HG02852 (cell line): ENCODE measurements around the gene GCA.
A peak's percentile ranks its signal among the peaks of the same experiment; 100 is the strongest.

Experiments
- ATAC-seq: cut with Tn5 transposase; IDR thresholded peaks from one replicate; pipeline ENCODE4 v1.9.1; 2021; ENCODE audit warnings: mild to moderate bottlenecking, moderate library complexity; ENCODE audit not compliant: unreplicated experiment

GCA gene

GRCh38 chr2:162327806-162328205, 16.1 kb upstream of the GCA start:
- ATAC-seq = no peak

- peak; percentile 85 for ATAC-seq
These were observed 15.3 kb upstream of the GCA start for GRCh38 chr2:162328424-162329157.

GRCh38 chr2:162330881-162331280, 13.1 kb upstream of the GCA start:
- no peak for ATAC-seq

GRCh38 chr2:162333968-162334367, 10.0 kb upstream of the GCA start:
- peak; percentile 68 for ATAC-seq

GRCh38 chr2:162337868-162338267, 6.1 kb upstream of the GCA start:
- no peak for ATAC-seq

GRCh38 chr2:162340822-162341221, 3.1 kb upstream of the GCA start:
- no peak for ATAC-seq

- no peak for ATAC-seq
These were observed 1.6 kb upstream of the GCA start for GRCh38 chr2:162342321-162342720.

GRCh38 chr2:162342841-162343240, 1.1 kb upstream of the GCA start:
- ATAC-seq = no peak

GRCh38 chr2:162343492-162343823, 474 bp upstream of the GCA start:
- ATAC-seq = peak; percentile 0

- no peak for ATAC-seq
These were observed 652 bp downstream of the GCA start for GRCh38 chr2:162344617-162344950.

- no peak for ATAC-seq
These were observed 21.5 kb downstream of the GCA start for GRCh38 chr2:162365392-162365791.

- no peak for ATAC-seq
These were observed 24.6 kb downstream of the GCA start for GRCh38 chr2:162368494-162368893.

GRCh38 chr2:162369551-162369950, 25.6 kb downstream of the GCA start:
- ATAC-seq = no peak

GRCh38 chr2:162370931-162371330, 27.0 kb downstream of the GCA start:
- ATAC-seq = no peak

- no peak for ATAC-seq
These were observed 28.9 kb downstream of the GCA start for GRCh38 chr2:162372818-162373217.

- ATAC-seq = peak; percentile 77
These were observed 36.0 kb downstream of the GCA start for GRCh38 chr2:162379719-162380580.

- ATAC-seq = no peak
These were observed 37.9 kb downstream of the GCA start for GRCh38 chr2:162381851-162382250.

- ATAC-seq = no peak
These were observed 38.3 kb downstream of the GCA start for GRCh38 chr2:162382278-162382677.

GRCh38 chr2:162385536-162385935, 41.6 kb downstream of the GCA start:
- ATAC-seq = no peak

- ATAC-seq = no peak
These were observed 46.9 kb downstream of the GCA start for GRCh38 chr2:162390801-162391200.

- no peak for ATAC-seq
These were observed 56.4 kb downstream of the GCA start for GRCh38 chr2:162400336-162400735.

GRCh38 chr2:162401871-162402270, 57.9 kb downstream of the GCA start:
- ATAC-seq = no peak
